Measurements from ENCODE around the gene C2CD3. TPM values are rescaled to one million over a fixed set of nuclear protein-coding genes. Genes with fewer than 3 reads are reported as not detected.
A peak's percentile ranks its signal among the peaks of the same experiment; 100 is the strongest.

C2CD3 gene
- total RNA-seq, 2 experiments from 2014 or later, result 30.8 to 32.2 TPM

GRCh38 chr11:74185285-74185684, 14.5 kb upstream of the C2CD3 start:
- no peak overlapping the region for H3K4me3 Mint-ChIP-seq
- H3K9me3 Mint-ChIP-seq, result no peaks in the 10 kb centered on the region
- CTCF ChIA-PET, result interaction anchor here (0.7 to 1.1 kb wide), 3 partner anchors 14 to 46 kb away, joined by 3 to 5 read pairs (median 3); partner anchors contain the start of genes C2CD3 and PPME1
- no peak overlapping the region for H3K27ac Mint-ChIP-seq
- H3K27me3 Mint-ChIP-seq, result no peaks in the 10 kb centered on the region
- DNase-seq, result no peak
- peaks cover 18% of the 10 kb centered on the region for H3K4me1 Mint-ChIP-seq
- POLR2A ChIA-PET, result interaction anchor here (1.9 kb wide), 1 partner anchor 14 kb away, joined by 5 read pairs; the partner anchor contains the start of genes C2CD3 and PPME1
- H3K36me3 Mint-ChIP-seq (ENCODE audit: low read depth), result peaks cover 16% of the 10 kb centered on the region

GRCh38 chr11:74182635-74183034, 11.8 kb upstream of the C2CD3 start:
- peaks cover 21% of the 10 kb centered on the region for H3K4me1 Mint-ChIP-seq
- no peak overlapping the region for H3K27ac Mint-ChIP-seq
- H3K36me3 Mint-ChIP-seq (ENCODE audit: low read depth), result peaks cover 7% of the 10 kb centered on the region

GRCh38 chr11:74179234-74180052, 8.6 kb upstream of the C2CD3 start:
- ChIA-PET POLR2A (no interaction called here), CTCF (interaction anchor here (0.9 kb wide), 1 partner anchor 8 kb away, joined by 4 read pairs; the partner anchor contains the start of genes C2CD3 and PPME1)
- H3K9me3 Mint-ChIP-seq, result no peaks in the 10 kb centered on the region
- H3K27ac Mint-ChIP-seq, result no peak overlapping the region
- H3K36me3 Mint-ChIP-seq (ENCODE audit: low read depth), result peaks cover 2% of the 10 kb centered on the region
- DNase-seq, result no peak
- no peaks in the 10 kb centered on the region for H3K27me3 Mint-ChIP-seq
- H3K4me3 Mint-ChIP-seq, result no peak overlapping the region
- H3K4me1 Mint-ChIP-seq, result peaks cover 18% of the 10 kb centered on the region

More at GRCh38 chr11:74182635-74183034, 11.8 kb upstream of the C2CD3 start:
- no peaks in the 10 kb centered on the region for H3K9me3 Mint-ChIP-seq
- H3K27me3 Mint-ChIP-seq, result no peaks in the 10 kb centered on the region
- ChIA-PET POLR2A (no interaction called here), CTCF (no interaction called here)
- no peak for DNase-seq
- H3K4me3 Mint-ChIP-seq, result no peak overlapping the region

GRCh38 chr11:74175920-74176319, 5.1 kb upstream of the C2CD3 start:
- ChIA-PET CTCF (interaction anchor here (1.2 kb wide), 1 partner anchor 212 kb away, joined by 4 read pairs; no protein-coding TSS in a partner anchor), POLR2A (interaction anchor here (0.5 kb wide), 1 partner anchor 41 kb away, joined by 3 read pairs; no protein-coding TSS in a partner anchor)
- no peak for DNase-seq

GRCh38 chr11:74171997-74172396, 1.2 kb upstream of the C2CD3 start:
- ChIA-PET POLR2A (interaction anchor here (1.3 to 3.3 kb wide), 2 partner anchors 190 to 321 kb away, joined by 4 to 17 read pairs; partner anchors contain the start of genes LIPT2 and UCP2), CTCF (no interaction called here)
- Mint-ChIP-seq H3K4me1 (peaks cover 20% of the 10 kb centered on the region), H3K27me3 (no peaks in the 10 kb centered on the region), H3K27ac (no peak overlapping the region), H3K9me3 (no peaks in the 10 kb centered on the region), H3K4me3 (no peak overlapping the region), H3K36me3 (ENCODE audit: low read depth) (peaks cover 18% of the 10 kb centered on the region)
- DNase-seq, result no peak

More at GRCh38 chr11:74175920-74176319, 5.1 kb upstream of the C2CD3 start:
- Mint-ChIP-seq H3K27ac (no peak overlapping the region), H3K4me3 (no peak overlapping the region), H3K36me3 (ENCODE audit: low read depth) (peaks cover 6% of the 10 kb centered on the region), H3K4me1 (peaks cover 24% of the 10 kb centered on the region), H3K9me3 (no peaks in the 10 kb centered on the region), H3K27me3 (no peaks in the 10 kb centered on the region)

- H3K4me3 Mint-ChIP-seq, result no peak overlapping the region
- no peaks in the 10 kb centered on the region for H3K9me3 Mint-ChIP-seq
- H3K27ac Mint-ChIP-seq, result no peak overlapping the region
- ChIA-PET POLR2A (interaction anchor here (0.7 to 3.3 kb wide), 8 partner anchors 10 to 322 kb away, joined by 3 to 17 read pairs (median 5); partner anchors contain the start of genes LIPT2 and UCP2), CTCF (interaction anchor here (0.6 to 1.4 kb wide), 5 partner anchors 8 to 392 kb away, joined by 3 to 12 read pairs (median 4); no protein-coding TSS in a partner anchor)
- H3K4me1 Mint-ChIP-seq, result peaks cover 23% of the 10 kb centered on the region
- DNase-seq, result no peak
- no peaks in the 10 kb centered on the region for H3K27me3 Mint-ChIP-seq
- H3K36me3 Mint-ChIP-seq (ENCODE audit: low read depth), result peaks cover 22% of the 10 kb centered on the region
Measured at GRCh38 chr11:74171630-74171968, 797 bp upstream of the C2CD3 start.

- Mint-ChIP-seq H3K4me1 (peaks cover 24% of the 10 kb centered on the region), H3K27ac (no peak overlapping the region), H3K4me3 (no peak overlapping the region), H3K36me3 (ENCODE audit: low read depth) (peaks cover 30% of the 10 kb centered on the region), H3K9me3 (no peaks in the 10 kb centered on the region), H3K27me3 (no peaks in the 10 kb centered on the region)
- ChIA-PET CTCF (interaction anchor here (0.8 to 1.4 kb wide), 6 partner anchors 29 to 206 kb away, joined by 3 to 12 read pairs (median 4); no protein-coding TSS in a partner anchor), POLR2A (interaction anchor here (1.2 to 3.3 kb wide), 9 partner anchors 165 to 382 kb away, joined by 3 to 17 read pairs (median 5); partner anchors contain the start of genes MRPL48 and UCP2)
- DNase-seq, result no peak
Measured at GRCh38 chr11:74169738-74170458, 904 bp downstream of the C2CD3 start.

- H3K9me3 Mint-ChIP-seq, result no peaks in the 10 kb centered on the region
- H3K4me1 Mint-ChIP-seq, result peaks cover 17% of the 10 kb centered on the region
- POLR2A ChIA-PET, result no interaction called here
- H3K36me3 Mint-ChIP-seq (ENCODE audit: low read depth), result peaks cover 32% of the 10 kb centered on the region
- no peak overlapping the region for H3K27ac Mint-ChIP-seq
- H3K27me3 Mint-ChIP-seq, result no peaks in the 10 kb centered on the region
- CTCF ChIA-PET, result no interaction called here
- no peak for DNase-seq
- H3K4me3 Mint-ChIP-seq, result peak overlapping the region; percentile 2
Measured at GRCh38 chr11:74168838-74169237, 2.0 kb downstream of the C2CD3 start.

GRCh38 chr11:74162681-74163467, 7.9 kb downstream of the C2CD3 start:
- no peak for DNase-seq
- ChIA-PET POLR2A (no interaction called here), CTCF (no interaction called here)
- peaks cover 15% of the 10 kb centered on the region for H3K4me1 Mint-ChIP-seq
- H3K9me3 Mint-ChIP-seq, result no peaks in the 10 kb centered on the region
- H3K4me3 Mint-ChIP-seq, result no peak overlapping the region
- no peaks in the 10 kb centered on the region for H3K27me3 Mint-ChIP-seq
- H3K36me3 Mint-ChIP-seq (ENCODE audit: low read depth), result peaks cover 52% of the 10 kb centered on the region
- H3K27ac Mint-ChIP-seq, result no peak overlapping the region

- Mint-ChIP-seq H3K9me3 (no peaks in the 10 kb centered on the region), H3K27ac (no peak overlapping the region), H3K27me3 (no peaks in the 10 kb centered on the region), H3K36me3 (ENCODE audit: low read depth) (peaks cover 42% of the 10 kb centered on the region), H3K4me3 (no peak overlapping the region), H3K4me1 (peaks cover 9% of the 10 kb centered on the region)
- POLR2A ChIA-PET, result interaction anchor here (0.6 kb wide), 1 partner anchor 93 kb away, joined by 4 read pairs; no protein-coding TSS in a partner anchor
- CTCF ChIA-PET, result interaction anchor here (1.2 kb wide), 1 partner anchor 11 kb away, joined by 4 read pairs; no protein-coding TSS in a partner anchor
- DNase-seq, result no peak
Measured at GRCh38 chr11:74159642-74160041, 11.2 kb downstream of the C2CD3 start.

GRCh38 chr11:74157169-74157568, 13.6 kb downstream of the C2CD3 start:
- H3K27ac Mint-ChIP-seq, result no peak overlapping the region
- H3K27me3 Mint-ChIP-seq, result no peaks in the 10 kb centered on the region
- H3K36me3 Mint-ChIP-seq (ENCODE audit: low read depth), result peaks cover 34% of the 10 kb centered on the region
- DNase-seq, result no peak
- no peaks in the 10 kb centered on the region for H3K9me3 Mint-ChIP-seq
- ChIA-PET POLR2A (no interaction called here), CTCF (no interaction called here)
- no peak overlapping the region for H3K4me3 Mint-ChIP-seq
- H3K4me1 Mint-ChIP-seq, result peaks cover 3% of the 10 kb centered on the region

- Mint-ChIP-seq H3K27ac (no peak overlapping the region), H3K27me3 (no peaks in the 10 kb centered on the region), H3K4me3 (no peak overlapping the region), H3K9me3 (no peaks in the 10 kb centered on the region), H3K4me1 (no peaks in the 10 kb centered on the region), H3K36me3 (ENCODE audit: low read depth) (peaks cover 30% of the 10 kb centered on the region)
- ChIA-PET CTCF (interaction anchor here (2.0 kb wide), 1 partner anchor 175 kb away, joined by 4 read pairs; no protein-coding TSS in a partner anchor), POLR2A (no interaction called here)
- DNase-seq, result no peak
Measured at GRCh38 chr11:74154620-74155281, 16.1 kb downstream of the C2CD3 start.
